ENCODE measurements around the gene TXNL1.

TXNL1 gene

GRCh38 chr18:56639571-56639970, 1.2 kb upstream of the TXNL1 start:
- no peak overlapping the region for H3K27ac ChIP-seq (replicated peaks)
- no peaks in the 10 kb centered on the region for H3K27me3 ChIP-seq (ENCODE audit: insufficient read depth, poor library complexity, severe bottlenecking)
- no peak for TF ChIP-seq REST (IDR thresholded peaks at IDR 0.05; ENCODE audit: insufficient replicate concordance, low read depth)
- no peak for TF ChIP-seq POLR2AphosphoS5 (IDR thresholded peaks at IDR 0.05; ENCODE audit: low read depth)
- TF ChIP-seq GABPA (IDR thresholded peaks at IDR 0.05; ENCODE audit: low read depth) = no peak
- TF ChIP-seq, protein P1, sequence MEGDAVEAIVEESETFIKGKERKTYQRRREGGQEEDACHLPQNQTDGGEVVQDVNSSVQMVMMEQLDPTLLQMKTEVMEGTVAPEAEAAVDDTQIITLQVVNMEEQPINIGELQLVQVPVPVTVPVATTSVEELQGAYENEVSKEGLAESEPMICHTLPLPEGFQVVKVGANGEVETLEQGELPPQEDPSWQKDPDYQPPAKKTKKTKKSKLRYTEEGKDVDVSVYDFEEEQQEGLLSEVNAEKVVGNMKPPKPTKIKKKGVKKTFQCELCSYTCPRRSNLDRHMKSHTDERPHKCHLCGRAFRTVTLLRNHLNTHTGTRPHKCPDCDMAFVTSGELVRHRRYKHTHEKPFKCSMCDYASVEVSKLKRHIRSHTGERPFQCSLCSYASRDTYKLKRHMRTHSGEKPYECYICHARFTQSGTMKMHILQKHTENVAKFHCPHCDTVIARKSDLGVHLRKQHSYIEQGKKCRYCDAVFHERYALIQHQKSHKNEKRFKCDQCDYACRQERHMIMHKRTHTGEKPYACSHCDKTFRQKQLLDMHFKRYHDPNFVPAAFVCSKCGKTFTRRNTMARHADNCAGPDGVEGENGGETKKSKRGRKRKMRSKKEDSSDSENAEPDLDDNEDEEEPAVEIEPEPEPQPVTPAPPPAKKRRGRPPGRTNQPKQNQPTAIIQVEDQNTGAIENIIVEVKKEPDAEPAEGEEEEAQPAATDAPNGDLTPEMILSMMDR (IDR thresholded peaks at IDR 0.05; ENCODE audit: insufficient read depth, low read length) = no peak
- TF ChIP-seq SPI1 (IDR thresholded peaks at IDR 0.05; ENCODE audit: borderline replicate concordance, low read depth) = no peak
- DNase-seq (ENCODE audit: low read depth in 1 of 2, low spot score in 1 of 2) = no peak
- H3K4me3 ChIP-seq (replicated peaks; ENCODE audit: insufficient read depth, low read length) = no peak overlapping the region

DNA sequence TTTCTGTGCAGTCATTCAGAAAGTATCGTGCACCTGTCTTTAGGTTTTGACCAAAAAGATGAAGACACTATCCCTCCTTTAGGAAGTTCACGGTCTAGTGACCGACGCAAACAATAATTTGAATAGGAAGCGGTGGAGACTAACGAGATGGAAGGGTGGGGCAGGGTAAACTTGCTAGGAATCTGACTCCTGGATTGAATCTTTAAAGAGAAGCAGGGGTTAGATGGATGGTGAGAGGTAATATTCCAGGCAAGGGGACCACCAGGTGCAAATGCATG, 651 bp upstream of the TXNL1 start:
- no peak for DNase-seq (ENCODE audit: low read depth in 1 of 2, low spot score in 1 of 2)
- H3K27me3 ChIP-seq (ENCODE audit: insufficient read depth, poor library complexity, severe bottlenecking) = no peaks in the 10 kb centered on the region
- TF ChIP-seq, protein P1 (IDR thresholded peaks at IDR 0.05; ENCODE audit: insufficient read depth, low read length) = no peak
- TF ChIP-seq POLR2AphosphoS5 (IDR thresholded peaks at IDR 0.05; ENCODE audit: low read depth) (no peak), REST (IDR thresholded peaks at IDR 0.05; ENCODE audit: insufficient replicate concordance, low read depth) (no peak), GABPA (IDR thresholded peaks at IDR 0.05; ENCODE audit: low read depth) (no peak), SPI1 (IDR thresholded peaks at IDR 0.05; ENCODE audit: borderline replicate concordance, low read depth) (no peak)
- peak overlapping the region; percentile 88 for H3K4me3 ChIP-seq (replicated peaks; ENCODE audit: insufficient read depth, low read length)
- H3K27ac ChIP-seq (replicated peaks) = peak overlapping the region; percentile 92

DNA sequence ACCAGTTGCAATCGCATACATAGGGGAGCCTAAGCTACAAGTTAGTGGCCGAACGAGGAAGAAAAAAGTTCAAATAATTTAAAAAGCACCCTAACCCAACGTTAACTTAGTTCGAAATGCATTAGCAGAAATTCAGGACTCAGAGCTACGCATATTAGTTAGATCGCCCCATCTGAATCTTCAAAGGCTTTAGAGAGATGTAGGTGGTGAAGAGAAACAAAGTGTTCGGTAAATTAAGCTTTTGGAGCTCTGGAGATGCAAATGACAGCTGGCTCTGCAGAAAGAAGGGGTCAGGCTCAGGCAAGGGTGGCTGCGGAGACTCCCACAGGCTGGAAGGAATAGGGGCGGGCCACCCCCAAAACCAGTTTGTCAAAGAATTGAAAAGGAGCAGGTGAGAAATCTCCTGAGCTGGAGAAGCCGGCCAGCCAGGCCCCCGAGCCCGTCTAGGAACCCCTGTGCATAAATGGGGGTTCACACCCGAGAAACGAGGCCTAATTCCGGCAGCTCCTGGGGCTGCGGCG, 621 bp downstream of the TXNL1 start:
- TF ChIP-seq POLR2AphosphoS5 (IDR thresholded peaks at IDR 0.05; ENCODE audit: low read depth) (no peak), SPI1 (IDR thresholded peaks at IDR 0.05; ENCODE audit: borderline replicate concordance, low read depth) (no peak), REST (IDR thresholded peaks at IDR 0.05; ENCODE audit: insufficient replicate concordance, low read depth) (no peak), GABPA (IDR thresholded peaks at IDR 0.05; ENCODE audit: low read depth) (no peak)
- TF ChIP-seq, protein P1 (IDR thresholded peaks at IDR 0.05; ENCODE audit: insufficient read depth, low read length) = no peak
- Histone ChIP-seq H3K4me3 (replicated peaks; ENCODE audit: insufficient read depth, low read length) (peak overlapping the region; percentile 88), H3K27me3 (ENCODE audit: insufficient read depth, poor library complexity, severe bottlenecking) (no peaks in the 10 kb centered on the region), H3K27ac (replicated peaks) (peak overlapping the region; percentile 92)
- peak in 1 of 2 experiments; percentile 14 for DNase-seq (ENCODE audit: low read depth in 1 of 2, low spot score in 1 of 2)

Data from HL-60 (cell line).